HG02759 (cell line): Measurements from ENCODE around the gene PRR5.
A peak's percentile ranks its signal among the peaks of the same experiment; 100 is the strongest.

ENCODE experiments used
- ATAC-seq: cut with Tn5 transposase; IDR thresholded peaks from one replicate; pipeline ENCODE4 v1.9.1; 2021; ENCODE audit warnings: mild to moderate bottlenecking, moderate library complexity; ENCODE audit not compliant: unreplicated experiment

The PRR5 gene

DNA sequence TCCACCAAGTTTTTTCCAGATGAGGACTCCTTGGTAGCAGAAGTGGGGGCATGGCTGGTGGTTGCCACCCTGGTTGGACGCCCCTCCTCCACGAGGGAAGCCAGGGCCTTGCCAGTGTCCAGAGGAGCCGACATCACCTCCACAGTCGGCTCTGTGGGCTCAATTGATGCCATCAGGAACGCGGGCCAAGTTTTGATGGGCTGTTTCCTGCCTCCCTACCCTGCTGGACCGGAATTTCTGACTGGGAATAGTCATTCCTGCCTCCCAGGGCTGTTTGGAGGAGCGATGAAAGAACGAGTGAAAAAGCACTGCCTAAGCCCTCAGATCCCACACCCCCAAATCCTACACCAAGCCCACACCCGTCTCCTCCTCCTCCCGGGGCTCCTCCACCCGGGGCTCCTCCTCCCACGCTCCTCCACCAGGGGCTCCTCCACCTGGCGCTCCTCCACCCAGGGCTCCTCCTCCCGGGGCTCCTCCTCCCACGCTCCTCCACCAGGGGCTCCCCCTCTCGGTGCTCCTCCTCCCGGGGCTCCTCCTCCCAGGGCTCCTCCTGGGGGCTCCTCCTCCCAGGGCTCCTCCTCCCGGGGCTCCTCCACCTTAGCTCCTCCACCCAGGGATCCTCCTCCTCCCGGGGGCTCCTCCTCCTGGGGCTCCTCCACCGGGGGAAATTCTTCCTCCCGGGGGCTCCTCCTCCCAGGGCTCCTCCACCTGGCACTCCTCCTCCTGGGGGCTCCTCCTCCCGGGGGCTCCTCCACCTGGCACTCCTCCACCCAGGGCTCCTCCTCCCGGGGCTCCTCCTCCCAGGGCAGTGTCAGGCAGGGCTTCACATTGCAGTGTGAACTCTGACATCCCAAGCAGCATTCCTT, 10.0 kb upstream of the PRR5 start:
- no peak for ATAC-seq

DNA sequence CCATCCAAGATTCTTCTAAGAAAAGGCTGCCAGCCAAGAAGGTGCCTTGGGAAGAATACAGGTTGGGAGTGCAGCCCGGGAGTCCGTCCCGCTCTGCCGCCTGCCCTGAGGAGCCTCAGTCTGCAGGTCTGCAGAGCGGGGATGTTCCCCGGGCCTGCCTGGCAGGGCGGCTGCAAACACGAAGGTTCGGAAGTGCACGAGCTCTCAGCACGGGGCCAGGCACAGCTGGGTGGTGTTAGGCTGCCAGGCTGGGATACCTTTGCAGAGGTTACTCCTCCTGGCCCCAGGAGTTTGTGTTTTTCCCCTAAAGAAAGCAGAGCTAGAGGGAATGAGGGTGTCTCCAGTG, 9.4 kb upstream of the PRR5 start:
- ATAC-seq: no peak

DNA sequence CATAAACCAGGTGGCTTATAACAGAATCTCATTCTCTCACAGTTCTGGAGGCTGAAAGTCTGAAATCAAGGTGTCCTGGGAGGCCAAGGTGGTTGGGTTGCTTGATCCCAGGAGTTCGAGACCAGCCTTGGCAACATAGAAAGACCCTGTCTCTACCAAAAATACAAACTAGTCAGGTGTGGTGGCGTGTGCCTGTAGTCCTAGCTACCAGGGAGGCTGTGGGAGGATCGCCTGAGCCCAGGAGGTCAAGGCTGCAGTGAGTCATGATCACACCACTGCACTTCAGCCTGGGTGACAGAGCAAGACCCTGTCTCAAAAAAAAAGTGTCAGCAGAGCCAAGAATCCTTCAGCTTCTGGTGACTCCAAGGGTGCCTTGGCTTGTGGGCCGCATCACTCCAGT, 8.9 kb upstream of the PRR5 start:
- ATAC-seq: no peak

DNA sequence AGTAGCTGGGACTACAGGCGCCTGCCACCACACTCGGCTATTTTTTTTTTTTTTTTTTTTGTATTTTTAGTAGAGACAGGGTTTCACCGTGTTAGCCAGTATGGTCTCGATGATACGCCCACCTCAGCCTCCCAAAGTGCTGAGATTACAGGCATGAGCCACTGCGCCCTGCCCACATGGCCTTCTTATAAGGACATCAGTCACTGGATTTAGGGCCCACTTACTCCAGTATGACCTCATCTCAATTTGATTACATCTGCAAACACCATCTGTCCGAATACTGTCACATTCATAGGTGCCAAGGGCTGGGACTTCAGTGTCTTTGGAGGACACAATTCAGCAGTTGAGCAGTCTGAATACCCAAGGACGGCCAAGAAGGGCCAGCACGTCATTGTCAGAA, 8.2 kb upstream of the PRR5 start:
- no peak for ATAC-seq

GRCh38 chr22:44697423-44698141, 4.4 kb upstream of the PRR5 start:
- ATAC-seq: no peak

- no peak for ATAC-seq
These were observed 3.2 kb upstream of the PRR5 start for GRCh38 chr22:44698531-44699421.

GRCh38 chr22:44700456-44700855, 1.5 kb upstream of the PRR5 start:
- no peak for ATAC-seq

- no peak for ATAC-seq
These were observed 715 bp upstream of the PRR5 start for GRCh38 chr22:44701187-44701790.

- ATAC-seq: peak; percentile 36
These were observed 635 bp downstream of the PRR5 start for GRCh38 chr22:44702479-44703198.

- no peak for ATAC-seq
These were observed 1.4 kb downstream of the PRR5 start for GRCh38 chr22:44703255-44703870.

- no peak for ATAC-seq
These were observed 2.4 kb downstream of the PRR5 start for GRCh38 chr22:44704159-44705021.

- no peak for ATAC-seq
These were observed 3.0 kb downstream of the PRR5 start for GRCh38 chr22:44705022-44705297.

DNA sequence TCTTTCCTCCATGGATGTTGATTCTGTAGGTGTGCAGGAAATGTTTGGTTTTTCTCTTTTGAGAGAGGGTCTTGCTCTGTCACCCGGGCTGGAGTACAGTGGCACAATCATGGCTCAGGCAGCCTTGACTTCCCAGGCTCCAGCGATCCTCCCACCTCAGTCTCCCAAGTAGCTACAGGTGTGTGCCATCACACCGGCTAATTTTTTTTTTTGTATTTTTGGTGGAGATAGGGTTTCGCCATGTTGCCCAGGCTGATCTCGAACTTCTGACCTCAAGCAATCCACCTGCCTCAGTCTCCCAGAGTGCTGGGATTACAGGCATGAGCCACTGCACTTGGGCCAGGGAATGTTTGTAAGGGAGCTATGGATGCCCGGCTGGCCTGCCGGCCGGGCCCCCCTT, 4.5 kb downstream of the PRR5 start:
- ATAC-seq: no peak

DNA sequence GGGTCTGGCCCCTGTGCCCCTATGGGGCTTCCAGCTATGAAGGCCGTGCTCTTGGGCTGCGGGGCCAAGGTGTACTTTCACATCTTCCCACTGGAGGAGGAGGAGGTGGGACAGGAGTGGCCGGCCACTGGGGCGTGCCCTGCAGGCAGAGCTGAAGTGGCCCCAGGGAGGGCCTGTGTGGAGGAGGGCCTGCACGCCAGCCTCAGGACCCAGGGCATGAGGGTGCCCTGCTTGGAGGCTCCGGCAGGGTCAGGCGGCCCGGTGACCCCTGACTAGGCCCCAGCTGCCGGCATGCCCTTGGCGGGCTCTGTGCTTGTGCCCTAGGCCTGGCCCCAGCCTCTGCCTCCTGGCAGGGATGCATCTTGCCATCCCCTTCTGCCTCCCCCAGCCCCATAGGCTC, 5.2 kb downstream of the PRR5 start:
- ATAC-seq: no peak

DNA sequence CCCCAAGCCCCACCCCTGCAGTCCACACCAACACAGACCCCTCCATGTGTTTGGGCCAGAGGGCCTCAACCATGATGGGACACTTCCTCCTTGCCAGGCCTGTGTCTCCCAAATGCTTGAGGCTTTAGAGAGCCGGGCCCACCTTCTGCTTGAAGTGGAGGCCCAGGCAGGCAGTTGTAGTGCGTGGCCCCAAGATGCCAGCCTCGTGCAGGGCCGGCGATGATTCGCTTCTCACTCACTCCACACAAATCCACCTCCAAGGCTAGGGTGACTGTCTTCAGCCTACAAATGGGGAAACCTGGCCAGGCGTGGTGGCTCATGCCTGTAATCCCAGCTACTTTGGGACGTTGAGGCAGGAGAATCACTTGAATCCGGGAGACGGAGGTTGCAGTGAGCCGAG, 5.7 kb downstream of the PRR5 start:
- ATAC-seq: no peak

- ATAC-seq: no peak
These were observed 7.9 kb downstream of the PRR5 start for GRCh38 chr22:44709881-44710392.

DNA sequence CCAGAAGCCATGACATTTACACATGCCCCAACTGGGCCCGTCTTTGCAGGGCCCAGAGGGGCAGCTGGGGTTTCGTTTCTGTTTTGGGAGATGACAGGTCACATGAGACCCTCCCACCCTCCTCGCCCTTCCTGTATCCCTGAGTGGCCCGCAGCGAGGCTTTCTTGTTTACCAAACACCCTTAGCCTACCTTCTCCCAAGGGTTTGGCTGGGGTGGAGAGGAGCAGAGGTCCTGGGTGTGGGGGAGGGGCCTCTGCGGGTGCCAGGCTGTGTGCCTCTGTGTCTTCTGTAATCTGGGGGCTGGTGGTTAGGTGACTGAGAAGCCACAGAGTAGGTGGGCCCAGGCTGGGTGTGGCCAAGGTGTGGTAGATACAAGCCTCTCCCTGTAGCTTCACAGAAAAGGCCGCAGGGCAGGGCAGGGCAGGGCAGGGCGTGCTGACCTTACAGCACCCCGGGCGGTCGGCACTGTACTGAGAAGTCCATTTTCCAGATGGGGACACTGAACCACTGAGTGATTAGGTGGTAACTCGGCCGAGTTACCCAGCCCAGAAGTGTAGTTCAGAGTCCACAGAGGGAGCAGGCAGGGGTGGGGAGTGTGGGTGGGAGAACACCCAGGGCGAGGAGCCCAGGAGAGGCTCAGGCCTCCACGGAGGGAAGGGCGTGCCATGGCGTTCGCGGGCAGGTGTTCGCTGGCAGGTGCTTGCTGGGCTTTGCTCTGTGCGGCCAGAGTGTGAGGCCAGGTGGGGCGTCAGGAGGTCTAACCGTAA, 8.7 kb downstream of the PRR5 start:
- ATAC-seq: no peak

DNA sequence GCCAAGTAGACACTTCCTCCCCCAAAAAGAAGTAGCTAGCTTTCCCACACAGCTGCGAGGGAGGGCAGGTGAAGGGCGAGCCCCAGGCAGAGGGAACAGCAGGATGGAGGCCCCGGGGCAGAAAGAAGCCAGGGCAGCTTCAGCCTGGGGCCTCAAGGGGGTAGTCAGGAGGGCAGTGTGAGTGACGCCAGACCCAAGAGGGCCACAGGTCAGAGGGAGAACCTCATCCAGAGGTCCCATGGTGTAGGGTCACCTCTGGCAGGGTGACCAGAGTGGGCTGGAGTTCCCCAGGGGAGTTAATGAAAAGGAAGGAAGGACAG, 9.2 kb downstream of the PRR5 start:
- ATAC-seq: no peak
